Testis (tissue), 3 donors: ENCODE results near the gene PROZ. TPM values are rescaled to one million over a fixed set of nuclear protein-coding genes. Genes with fewer than 3 reads are reported as not detected.

ENCODE experiments used
- DNase-seq: peaks from one replicate; pipeline ENCODE4 v3.0.0-alpha.2; 2019
- H3K27ac ChIP-seq, 2 donors: fragments of 200-600 bp; sonication (generic); one replicate each; pipeline ENCODE4 v1.5.1; 2019
- H3K27me3 ChIP-seq: fragments of 200-600 bp; sonication (generic); one replicate; pipeline ENCODE4 v1.5.1; 2019
- H3K36me3 ChIP-seq: fragments of 200-600 bp; sonication (generic); one replicate; pipeline ENCODE4 v1.5.1; 2017; ENCODE audit warnings: low read depth; ENCODE audit errors: missing control alignments
- H3K4me1 ChIP-seq: fragments of 200-600 bp; sonication (generic); one replicate; pipeline ENCODE4 v1.5.1; 2019
- H3K4me3 ChIP-seq, 2 donors: fragments of 200-600 bp; sonication (generic); one replicate each; pipeline ENCODE4 v1.5.1; 2017 to 2019
- H3K9me3 ChIP-seq: fragments of 200-600 bp; sonication (generic); one replicate; pipeline ENCODE4 v1.5.1; 2017
- CTCF ChIP-seq, 3 experiments: fragments of 450-650 bp in 2 of 3; fragments of 200-600 bp in 1 of 3; sonication (generic) in 1 of 3; IDR thresholded peaks; one replicate each; pipeline ENCODE4 v1.5.1; 2016 to 2019; ENCODE audit warnings: antibody characterized with exemption in 3 of 3, mild to moderate bottlenecking in 2 of 3, moderate library complexity in 1 of 3
- POLR2A ChIP-seq: fragments of 450-650 bp; IDR thresholded peaks from one replicate; pipeline ENCODE4 v1.6.1; 2017; ENCODE audit warnings: antibody characterized with exemption, mild to moderate bottlenecking, moderate library complexity
- WGBS, 2 donors: methylation state at CpG; one replicate each; pipeline ENCODE4 v1.1.5; 2018; 5-methylcytosine and 5-hydroxymethylcytosine counted together
- intact Hi-C: fragments of 100-400 bp; cut with DNase I; formaldehyde crosslinking; loops from one replicate; pipeline ENCODE4 v1.15.1; 2023; ENCODE audit warnings: low total_unique reads
- polyA plus RNA-seq: library from polyadenylated mRNA; stranded (reverse); fragments of 350-450 nt; fragmentation: Illumina TruSeq; extraction: RNeasy Lipid Tissue Mini Kit (QIAGEN cat#74804); gene quantifications from one replicate; pipeline ENCODE4 v1.2.3, GENCODE V29; 2014; ENCODE audit warnings: low read depth, low replicate concordance; ENCODE audit not compliant: insufficient read depth
- total RNA-seq, 2 donors: library from RNA; depleted of rRNA; stranded (reverse); fragments of >200 nt; gene quantifications; one replicate each; pipeline ENCODE4 v1.2.3, GENCODE V29; 2016

Gene PROZ
- total and polyA plus RNA-seq, 3 donors from 2014 or later, result 0.42 to 0.81 (median 0.63) TPM

GRCh38 chr13:113216254-113217048 is 58.0 kb downstream of the PROZ start:
- 55 to 76% methylated on average over 7 of the region's 7 CpGs for WGBS, 2 donors
- H3K9me3 ChIP-seq, result no peaks in the 10 kb centered on the region
- TF ChIP-seq CTCF (IDR thresholded peaks at IDR 0.05), result no peak
- TF ChIP-seq POLR2A, result no peak
- no peaks in the 10 kb centered on the region for H3K4me1 ChIP-seq
- intact Hi-C loops, result no loop called here
- H3K27ac ChIP-seq, result no peak overlapping the region
- no peak overlapping the region for H3K4me3 ChIP-seq
- no peaks in the 10 kb centered on the region for H3K27me3 ChIP-seq
- no peak for DNase-seq
- H3K36me3 ChIP-seq, result no peaks in the 10 kb centered on the region

- intact Hi-C loops, result no loop called here
- H3K4me1 ChIP-seq, result no peaks in the 10 kb centered on the region
- WGBS, 2 donors, result 78 to 82% methylated on average over 3 of the region's 3 CpGs
Observed at GRCh38 chr13:113218586-113218985, 60.1 kb downstream of the PROZ start.

GRCh38 chr13:113219256-113219940 is 61.0 kb downstream of the PROZ start:
- H3K27me3 ChIP-seq, result no peaks in the 10 kb centered on the region
- DNase-seq, result no peak
- 86 to 91% methylated on average over 12 to 14 of the region's 14 CpGs for WGBS, 2 donors
- no peaks in the 10 kb centered on the region for H3K9me3 ChIP-seq
- no peaks in the 10 kb centered on the region for H3K36me3 ChIP-seq
- H3K4me1 ChIP-seq, result no peaks in the 10 kb centered on the region
- H3K27ac ChIP-seq, result no peak overlapping the region
- intact Hi-C loops, result no loop called here
- no peak overlapping the region for H3K4me3 ChIP-seq
- TF ChIP-seq POLR2A, result no peak
- TF ChIP-seq CTCF (IDR thresholded peaks at IDR 0.05), result no peak

More at GRCh38 chr13:113218586-113218985, 60.1 kb downstream of the PROZ start:
- Histone ChIP-seq H3K36me3 (no peaks in the 10 kb centered on the region), H3K27ac (no peak overlapping the region), H3K9me3 (no peaks in the 10 kb centered on the region), H3K4me3 (no peak overlapping the region), H3K27me3 (no peaks in the 10 kb centered on the region)
- no peak for DNase-seq
- TF ChIP-seq CTCF (IDR thresholded peaks at IDR 0.05), result no peak
- TF ChIP-seq POLR2A, result no peak

GRCh38 chr13:113220141-113220598 is 61.7 kb downstream of the PROZ start:
- intact Hi-C loops, result no loop called here
- WGBS, 2 donors, result 71 to 72% methylated on average over 13 of the region's 13 CpGs
- H3K4me3 ChIP-seq, result no peak overlapping the region
- no peak for DNase-seq
- no peaks in the 10 kb centered on the region for H3K27me3 ChIP-seq
- H3K4me1 ChIP-seq, result no peaks in the 10 kb centered on the region
- no peaks in the 10 kb centered on the region for H3K9me3 ChIP-seq
- H3K27ac ChIP-seq, result no peak overlapping the region
- no peaks in the 10 kb centered on the region for H3K36me3 ChIP-seq
- no peak for TF ChIP-seq POLR2A
- TF ChIP-seq CTCF (IDR thresholded peaks at IDR 0.05), result no peak
